ENCODE data around the gene SLC2A13.

Gene SLC2A13

DNA sequence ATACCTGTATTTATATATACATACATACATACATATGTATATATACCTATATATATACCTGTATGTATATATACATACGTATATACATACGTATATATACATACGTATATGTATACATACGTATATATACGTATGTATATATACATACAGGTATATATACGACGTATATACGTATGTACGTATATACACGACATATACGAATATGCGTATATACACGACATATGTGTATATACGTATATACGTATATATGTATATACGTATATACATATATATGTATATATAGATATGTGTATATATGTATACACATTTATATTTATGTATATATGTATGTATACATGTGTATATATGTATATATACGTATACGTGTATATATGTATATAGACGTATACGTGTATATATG lies 393.5 kb downstream of the SLC2A13 start:
- DNase-seq (ENCODE audit: low read depth), result no peak
- H3K4me3 ChIP-seq (ENCODE audit: low read length), result no peak overlapping the region
- TF ChIP-seq, protein P1, sequence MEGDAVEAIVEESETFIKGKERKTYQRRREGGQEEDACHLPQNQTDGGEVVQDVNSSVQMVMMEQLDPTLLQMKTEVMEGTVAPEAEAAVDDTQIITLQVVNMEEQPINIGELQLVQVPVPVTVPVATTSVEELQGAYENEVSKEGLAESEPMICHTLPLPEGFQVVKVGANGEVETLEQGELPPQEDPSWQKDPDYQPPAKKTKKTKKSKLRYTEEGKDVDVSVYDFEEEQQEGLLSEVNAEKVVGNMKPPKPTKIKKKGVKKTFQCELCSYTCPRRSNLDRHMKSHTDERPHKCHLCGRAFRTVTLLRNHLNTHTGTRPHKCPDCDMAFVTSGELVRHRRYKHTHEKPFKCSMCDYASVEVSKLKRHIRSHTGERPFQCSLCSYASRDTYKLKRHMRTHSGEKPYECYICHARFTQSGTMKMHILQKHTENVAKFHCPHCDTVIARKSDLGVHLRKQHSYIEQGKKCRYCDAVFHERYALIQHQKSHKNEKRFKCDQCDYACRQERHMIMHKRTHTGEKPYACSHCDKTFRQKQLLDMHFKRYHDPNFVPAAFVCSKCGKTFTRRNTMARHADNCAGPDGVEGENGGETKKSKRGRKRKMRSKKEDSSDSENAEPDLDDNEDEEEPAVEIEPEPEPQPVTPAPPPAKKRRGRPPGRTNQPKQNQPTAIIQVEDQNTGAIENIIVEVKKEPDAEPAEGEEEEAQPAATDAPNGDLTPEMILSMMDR (IDR thresholded peaks at IDR 0.05; ENCODE audit: insufficient read depth, low read depth, low read length, missing control alignments), result no peak
